ENCODE results near the gene RPS28. TPM values are rescaled to one million over a fixed set of nuclear protein-coding genes. Genes with fewer than 3 reads are reported as not detected.

Gene RPS28
- total RNA-seq, 1 donor from 2014 or later = 1,552 TPM

- Mint-ChIP-seq H3K9me3 (ENCODE audit: low read depth) (no peaks in the 10 kb centered on the region), H3K27ac (no peak overlapping the region), H3K27me3 (no peaks in the 10 kb centered on the region), H3K36me3 (ENCODE audit: insufficient read depth) (peaks cover 4% of the 10 kb centered on the region), H3K4me1 (ENCODE audit: low read depth) (peaks cover 17% of the 10 kb centered on the region), H3K4me3 (ENCODE audit: low read depth) (no peak overlapping the region)
- peak; percentile 5 for DNase-seq (ENCODE audit: low spot score, unreplicated experiment)
- no peak for TF ChIP-seq CTCF (IDR thresholded peaks at IDR 0.05; ENCODE audit: unreplicated experiment)
These were observed 15.5 kb upstream of the RPS28 start for GRCh38 chr19:8305798-8306197.

GRCh38 chr19:8306235-8307054 is 14.9 kb upstream of the RPS28 start:
- H3K4me3 Mint-ChIP-seq (ENCODE audit: low read depth) = peak overlapping the region; percentile 93
- no peak for TF ChIP-seq CTCF (IDR thresholded peaks at IDR 0.05; ENCODE audit: unreplicated experiment)
- peak; percentile 7 for DNase-seq (ENCODE audit: low spot score, unreplicated experiment)
- no peaks in the 10 kb centered on the region for H3K9me3 Mint-ChIP-seq (ENCODE audit: low read depth)
- H3K36me3 Mint-ChIP-seq (ENCODE audit: insufficient read depth) = peaks cover 5% of the 10 kb centered on the region
- H3K27me3 Mint-ChIP-seq = no peaks in the 10 kb centered on the region
- peaks cover 17% of the 10 kb centered on the region for H3K4me1 Mint-ChIP-seq (ENCODE audit: low read depth)
- H3K27ac Mint-ChIP-seq = peak overlapping the region; percentile 15

- peak; percentile 30 for TF ChIP-seq CTCF (IDR thresholded peaks at IDR 0.05; ENCODE audit: unreplicated experiment)
- no peaks in the 10 kb centered on the region for H3K27me3 Mint-ChIP-seq
- H3K9me3 Mint-ChIP-seq (ENCODE audit: low read depth) = no peaks in the 10 kb centered on the region
- peaks cover 17% of the 10 kb centered on the region for H3K4me1 Mint-ChIP-seq (ENCODE audit: low read depth)
- peak overlapping the region; percentile 93 for H3K4me3 Mint-ChIP-seq (ENCODE audit: low read depth)
- peak overlapping the region; percentile 97 for H3K27ac Mint-ChIP-seq
- peaks cover 5% of the 10 kb centered on the region for H3K36me3 Mint-ChIP-seq (ENCODE audit: insufficient read depth)
- DNase-seq (ENCODE audit: low spot score, unreplicated experiment) = peak; percentile 9
These were observed 13.8 kb upstream of the RPS28 start for GRCh38 chr19:8307400-8307964.

- Mint-ChIP-seq H3K36me3 (ENCODE audit: insufficient read depth) (peaks cover 5% of the 10 kb centered on the region), H3K27ac (peak within 1 kb of the TSS; percentile 97), H3K4me1 (ENCODE audit: low read depth) (peaks cover 17% of the 10 kb centered on the region), H3K9me3 (ENCODE audit: low read depth) (no peaks in the 10 kb centered on the region), H3K27me3 (no peaks in the 10 kb centered on the region), H3K4me3 (ENCODE audit: low read depth) (peak within 1 kb of the TSS; percentile 93)
- TF ChIP-seq CTCF (IDR thresholded peaks at IDR 0.05; ENCODE audit: unreplicated experiment) = no peak
- peak; percentile 78 for DNase-seq (ENCODE audit: low spot score, unreplicated experiment)
These were observed 13.1 kb upstream of the RPS28 start, which contains the start of gene CD320 for GRCh38 chr19:8307965-8308866. CD320 (minus strand) TSS chr19:8308358; CDS start chr19:8308290, 68 bp downstream.

- peak; percentile 3 for DNase-seq (ENCODE audit: low spot score, unreplicated experiment)
- H3K27me3 Mint-ChIP-seq = no peaks in the 10 kb centered on the region
- peaks cover 5% of the 10 kb centered on the region for H3K36me3 Mint-ChIP-seq (ENCODE audit: insufficient read depth)
- H3K9me3 Mint-ChIP-seq (ENCODE audit: low read depth) = no peaks in the 10 kb centered on the region
- H3K4me3 Mint-ChIP-seq (ENCODE audit: low read depth) = peak overlapping the region; percentile 93
- no peak for TF ChIP-seq CTCF (IDR thresholded peaks at IDR 0.05; ENCODE audit: unreplicated experiment)
- H3K4me1 Mint-ChIP-seq (ENCODE audit: low read depth) = peaks cover 17% of the 10 kb centered on the region
- peak overlapping the region; percentile 93 for H3K27ac Mint-ChIP-seq
These were observed 12.4 kb upstream of the RPS28 start for GRCh38 chr19:8308891-8309291.
